SU-DHL-6 (cell line): ENCODE measurements around the gene FNBP1L.

Experiments
- H2AFZ ChIP-seq: fragments of 200-600 bp; sonication (generic); 2 replicates; pipeline ENCODE4 v1.6.1; 2014; ENCODE audit warnings: low read depth, mild to moderate bottlenecking, moderate library complexity, mixed read lengths, antibody characterized with exemption, low read length; ENCODE audit not compliant: severe bottlenecking
- H3F3A ChIP-seq: fragments of 200-600 bp; shearing (Covaris generic); 2 replicates; pipeline ENCODE4 v1.6.0; 2016; ENCODE audit warnings: antibody characterized with exemption, mild to moderate bottlenecking; ENCODE audit not compliant: insufficient read depth
- H3K27ac ChIP-seq: fragments of 200-600 bp; sonication (generic); 2 replicates; pipeline ENCODE4 v1.5.1; 2016; ENCODE audit warnings: low read depth, mild to moderate bottlenecking, low read length, moderate library complexity, mixed read lengths
- H3K27me3 ChIP-seq: fragments of 200-600 bp; sonication (generic), shearing (Covaris generic); 2 replicates; pipeline ENCODE4 v1.6.0; 2014; ENCODE audit warnings: mild to moderate bottlenecking, low read length
- H3K36me3 ChIP-seq: fragments of 200-600 bp; sonication (generic); 2 replicates; pipeline ENCODE4 v1.6.1; 2014; ENCODE audit warnings: mild to moderate bottlenecking, low read length, mixed read lengths
- H3K4me2 ChIP-seq: fragments of 300-600, 200-600 bp; shearing (Covaris generic), sonication (generic); 2 replicates; pipeline ENCODE4 v1.6.0; 2014; ENCODE audit warnings: low read length, low read depth, mild to moderate bottlenecking; ENCODE audit not compliant: poor library complexity, severe bottlenecking
- H3K4me3 ChIP-seq: fragments of 200-600 bp; sonication (generic); 2 replicates; pipeline ENCODE4 v1.5.1; 2014; ENCODE audit warnings: antibody characterized with exemption, low read length, mild to moderate bottlenecking, mixed read lengths; ENCODE audit not compliant: insufficient read depth, poor library complexity, severe bottlenecking
- H3K79me2 ChIP-seq: fragments of 200-600 bp; sonication (generic); 2 replicates; pipeline ENCODE4 v1.6.1; 2014; ENCODE audit warnings: mild to moderate bottlenecking, low read length, moderate library complexity; ENCODE audit not compliant: insufficient read depth
- H3K9ac ChIP-seq: fragments of 200-600 bp; sonication (generic); 2 replicates; pipeline ENCODE4 v1.7.0; 2014; ENCODE audit warnings: mild to moderate bottlenecking, low read length
- H3K9me2 ChIP-seq: fragments of 200-600 bp; sonication (generic); replicated peaks from 2 replicates; pipeline ENCODE4 v1.6.1; 2014; ENCODE audit warnings: low read length; ENCODE audit not compliant: insufficient read depth
- H3K9me3 ChIP-seq: fragments of 200-600 bp; sonication (generic); 2 replicates; pipeline ENCODE4 v1.6.1; 2014; ENCODE audit warnings: low read length, mixed read lengths; ENCODE audit not compliant: insufficient read depth
- H4K20me1 ChIP-seq: fragments of 200-600 bp; sonication (generic); 2 replicates; pipeline ENCODE4 v1.6.1; 2014; ENCODE audit warnings: low read depth, mild to moderate bottlenecking, antibody characterized with exemption, low read length, moderate library complexity, mixed read lengths
- CTCF ChIP-seq: fragments of 200-600 bp; sonication (generic); IDR thresholded peaks from one replicate; pipeline ENCODE4 v1.5.1; 2017; ENCODE audit warnings: antibody characterized with exemption, mild to moderate bottlenecking, low read length, moderate library complexity; ENCODE audit not compliant: insufficient read depth, poor library complexity, severe bottlenecking
- EZH2phosphoT487 ChIP-seq: fragments of 200-600 bp; sonication (generic), shearing (Covaris generic); conservative IDR thresholded peaks from 2 replicates; pipeline ENCODE4 v1.6.1; 2018; ENCODE audit warnings: mild to moderate bottlenecking, antibody characterized with exemption, low read length, moderate library complexity, mixed read lengths

Gene FNBP1L

GRCh38 chr1:93500275-93500674, 52.4 kb downstream of the FNBP1L start:
- no peaks in the 10 kb centered on the region for H3K27me3 ChIP-seq
- no peak overlapping the region for H3K4me3 ChIP-seq
- no peaks in the 10 kb centered on the region for H3K9me2 ChIP-seq
- no peak overlapping the region for H2AFZ ChIP-seq
- no peak overlapping the region for H3K4me2 ChIP-seq
- TF ChIP-seq CTCF: no peak
- no peak for TF ChIP-seq EZH2phosphoT487
- H4K20me1 ChIP-seq: no peaks in the 10 kb centered on the region
- H3K79me2 ChIP-seq: no peaks in the 10 kb centered on the region
- H3F3A ChIP-seq: no peaks in the 10 kb centered on the region
- H3K36me3 ChIP-seq: no peaks in the 10 kb centered on the region
- H3K27ac ChIP-seq: no peak overlapping the region
- H3K9ac ChIP-seq: no peak overlapping the region
- H3K9me3 ChIP-seq: no peaks in the 10 kb centered on the region

DNA sequence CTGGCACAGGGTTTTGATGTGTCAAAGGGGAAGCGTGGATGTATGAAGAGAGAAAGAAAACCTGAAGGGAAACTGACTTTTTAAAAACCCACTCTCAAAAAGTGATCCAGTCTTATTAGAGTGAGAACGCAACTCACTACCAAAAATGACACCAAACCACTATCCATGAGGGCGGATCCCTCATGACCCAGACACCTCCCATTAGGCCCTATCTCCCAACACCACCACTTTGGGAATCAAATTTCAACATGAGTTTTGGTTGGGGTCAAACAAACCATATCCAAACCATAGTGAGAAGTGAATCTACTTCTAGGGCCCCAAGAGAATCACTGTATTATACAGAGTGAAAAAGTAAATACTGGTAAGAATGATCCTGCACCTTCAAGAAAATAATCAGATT, 53.5 kb downstream of the FNBP1L start:
- no peaks in the 10 kb centered on the region for H4K20me1 ChIP-seq
- no peaks in the 10 kb centered on the region for H3K27me3 ChIP-seq
- H3K4me3 ChIP-seq: no peak overlapping the region
- TF ChIP-seq CTCF (no peak), EZH2phosphoT487 (no peak)
- no peaks in the 10 kb centered on the region for H3K9me2 ChIP-seq
- no peaks in the 10 kb centered on the region for H3K9me3 ChIP-seq
- H3K27ac ChIP-seq: no peak overlapping the region
- no peaks in the 10 kb centered on the region for H3K36me3 ChIP-seq
- no peak overlapping the region for H2AFZ ChIP-seq
- H3K4me2 ChIP-seq: no peak overlapping the region
- no peaks in the 10 kb centered on the region for H3K79me2 ChIP-seq
- no peak overlapping the region for H3K9ac ChIP-seq
- no peaks in the 10 kb centered on the region for H3F3A ChIP-seq

DNA sequence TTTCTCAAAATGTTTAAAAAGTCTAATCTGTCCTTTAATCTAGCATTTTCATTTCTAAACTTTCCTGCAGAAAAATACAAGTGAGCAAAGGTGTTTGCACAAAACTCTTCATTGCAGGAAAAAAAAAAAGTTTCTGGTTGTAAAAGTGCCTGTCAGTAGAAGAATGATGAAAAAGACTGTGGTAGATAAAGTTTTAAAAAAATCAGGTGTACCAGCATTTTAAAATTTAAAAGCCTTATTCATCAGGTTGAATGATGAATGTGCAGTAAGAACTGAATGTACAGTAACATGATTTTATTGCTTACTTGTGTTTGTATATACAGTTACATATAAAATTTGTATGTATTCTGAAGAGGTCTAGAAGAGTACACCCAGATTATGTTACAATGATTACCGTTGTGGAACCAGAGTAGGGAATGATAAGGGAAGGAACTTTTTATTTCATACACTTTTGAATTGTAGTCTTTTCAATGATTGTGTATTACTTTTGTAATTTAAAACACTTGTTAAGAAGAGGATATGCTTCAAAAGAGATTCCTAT, 54.0 kb downstream of the FNBP1L start:
- no peaks in the 10 kb centered on the region for H3K27me3 ChIP-seq
- H3K79me2 ChIP-seq: no peaks in the 10 kb centered on the region
- no peaks in the 10 kb centered on the region for H3K36me3 ChIP-seq
- no peaks in the 10 kb centered on the region for H4K20me1 ChIP-seq
- TF ChIP-seq CTCF: no peak
- no peak for TF ChIP-seq EZH2phosphoT487
- no peaks in the 10 kb centered on the region for H3K9me3 ChIP-seq
- H3F3A ChIP-seq: no peaks in the 10 kb centered on the region
- H3K27ac ChIP-seq: no peak overlapping the region
- H3K4me2 ChIP-seq: no peak overlapping the region
- H2AFZ ChIP-seq: no peak overlapping the region
- no peak overlapping the region for H3K4me3 ChIP-seq
- H3K9ac ChIP-seq: no peak overlapping the region
- no peaks in the 10 kb centered on the region for H3K9me2 ChIP-seq
